Thyroid gland (tissue), 4 donors: ENCODE results near the gene GPC5. TPM values are rescaled to one million over a fixed set of nuclear protein-coding genes. Genes with fewer than 3 reads are reported as not detected.

ENCODE experiments used
- DNase-seq, 2 donors: peaks; one replicate each; pipeline ENCODE4 v3.0.0-alpha.2; 2019
- H3K27ac ChIP-seq, 3 donors: fragments of 200-600 bp; sonication (generic); 1 replicate in 2 of 3; 2 replicates in 1 of 3; pipeline ENCODE4 v1.5.1; 2016 to 2019; ENCODE audit warnings: mild to moderate bottlenecking in 1 of 3, moderate library complexity in 1 of 3
- H3K27me3 ChIP-seq: fragments of 200-600 bp; sonication (generic); one replicate; pipeline ENCODE4 v1.5.1; 2019
- H3K36me3 ChIP-seq, 2 donors: fragments of 200-600 bp; sonication (generic); one replicate each; pipeline ENCODE4 v1.5.1; 2016 to 2019
- H3K4me1 ChIP-seq, 2 donors: fragments of 200-600 bp; sonication (generic); one replicate each; pipeline ENCODE4 v1.5.1; 2017 to 2019
- H3K4me3 ChIP-seq, 3 donors: fragments of 200-600 bp; sonication (generic); replicated peaks in 1 of 3; 1 replicate in 2 of 3; 2 replicates in 1 of 3; pipeline ENCODE4 v1.5.1; 2016; ENCODE audit warnings: mild to moderate bottlenecking in 1 of 3
- H3K9me3 ChIP-seq: fragments of 200-600 bp; sonication (generic); one replicate; pipeline ENCODE4 v1.5.1; 2017
- CTCF ChIP-seq, 6 experiments: fragments of 200-600 bp in 3 of 6; fragments of 450-650 bp in 3 of 6; sonication (generic) in 3 of 6; IDR thresholded peaks; one replicate each; pipeline ENCODE4 v1.5.1; 2016 to 2019; ENCODE audit warnings: antibody characterized with exemption in 6 of 6, mild to moderate bottlenecking in 2 of 6, inconsistent platforms in 1 of 6, moderate library complexity in 1 of 6
- POLR2A ChIP-seq, 2 donors: fragments of 450-650 bp; IDR thresholded peaks; one replicate each; pipeline ENCODE4 v1.6.1; 2017; ENCODE audit warnings: antibody characterized with exemption in 2 of 2, mild to moderate bottlenecking in 2 of 2, moderate library complexity in 1 of 2
- WGBS, 2 donors: methylation state at CpG; one replicate each; pipeline ENCODE4 v1.1.5; 2017; 5-methylcytosine and 5-hydroxymethylcytosine counted together
- intact Hi-C: fragments of 100-400 bp; cut with DNase I; formaldehyde crosslinking; loops from one replicate; pipeline ENCODE4 v1.15.1; 2023
- total RNA-seq, 4 donors: library from RNA; depleted of rRNA; stranded (reverse); fragments of >200 nt; gene quantifications; one replicate each; pipeline ENCODE4 v1.2.3, GENCODE V29; 2016

The GPC5 gene
- total RNA-seq, 4 donors from 2014 or later: 0.67 to 2.3 (median 1.3) TPM

- no peaks in the 10 kb centered on the region for H3K36me3 ChIP-seq
- intact Hi-C loops: no loop called here
- no peak overlapping the region for H3K4me3 ChIP-seq
- H3K27me3 ChIP-seq: no peaks in the 10 kb centered on the region
- TF ChIP-seq POLR2A (IDR thresholded peaks at IDR 0.05) (no peak), CTCF (IDR thresholded peaks at IDR 0.05) (no peak)
- no peaks in the 10 kb centered on the region for H3K9me3 ChIP-seq
- DNase-seq: no peak
- no peaks in the 10 kb centered on the region for H3K4me1 ChIP-seq
- H3K27ac ChIP-seq: no peak overlapping the region
Observed at GRCh38 chr13:92054389-92054788, 656.0 kb downstream of the GPC5 start.

GRCh38 chr13:92074658-92075057, 676.2 kb downstream of the GPC5 start:
- peak; percentile 8 to 29 for DNase-seq
- H3K4me1 ChIP-seq: no peaks in the 10 kb centered on the region
- H3K4me3 ChIP-seq: no peak overlapping the region
- intact Hi-C loops: no loop called here
- H3K27ac ChIP-seq: no peak overlapping the region
- 51 to 59% methylated on average over 4 of the region's 4 CpGs for WGBS, 2 donors
- H3K36me3 ChIP-seq: no peaks in the 10 kb centered on the region
- peak in 2 of 6 experiments; percentile 15 to 45 for TF ChIP-seq CTCF (IDR thresholded peaks at IDR 0.05)
- no peak for TF ChIP-seq POLR2A (IDR thresholded peaks at IDR 0.05)
- no peaks in the 10 kb centered on the region for H3K27me3 ChIP-seq
- H3K9me3 ChIP-seq: no peaks in the 10 kb centered on the region

- no peak overlapping the region for H3K4me3 ChIP-seq
- no peaks in the 10 kb centered on the region for H3K27me3 ChIP-seq
- DNase-seq: no peak
- intact Hi-C loops: no loop called here
- WGBS, 2 donors: 82 to 84% methylated on average over 4 of the region's 4 CpGs
- H3K36me3 ChIP-seq: no peaks in the 10 kb centered on the region
- no peaks in the 10 kb centered on the region for H3K4me1 ChIP-seq
- H3K9me3 ChIP-seq: no peaks in the 10 kb centered on the region
- TF ChIP-seq POLR2A (IDR thresholded peaks at IDR 0.05): no peak
- TF ChIP-seq CTCF (IDR thresholded peaks at IDR 0.05): no peak
- no peak overlapping the region for H3K27ac ChIP-seq
Observed at GRCh38 chr13:92097337-92097903, 699.0 kb downstream of the GPC5 start.

- Histone ChIP-seq H3K4me3 (no peak overlapping the region), H3K27me3 (no peaks in the 10 kb centered on the region), H3K4me1 (peaks cover 10 to 13% of the 10 kb centered on the region in 2 donors), H3K27ac (no peak overlapping the region), H3K9me3 (no peaks in the 10 kb centered on the region), H3K36me3 (no peaks in the 10 kb centered on the region)
- intact Hi-C loops: no loop called here
- TF ChIP-seq POLR2A (IDR thresholded peaks at IDR 0.05): no peak
- TF ChIP-seq CTCF (IDR thresholded peaks at IDR 0.05): no peak
- no peak for DNase-seq
Observed at GRCh38 chr13:92101801-92102200, 703.4 kb downstream of the GPC5 start.

- intact Hi-C loops: no loop called here
- no peak overlapping the region for H3K4me3 ChIP-seq
- H3K36me3 ChIP-seq: no peaks in the 10 kb centered on the region
- DNase-seq: peak in 1 of 2 donors; percentile 25
- H3K9me3 ChIP-seq: no peaks in the 10 kb centered on the region
- WGBS, 2 donors: 18 to 29% methylated on average over 6 of the region's 6 CpGs
- H3K4me1 ChIP-seq: peaks cover 10 to 13% of the 10 kb centered on the region in 2 donors
- TF ChIP-seq CTCF (IDR thresholded peaks at IDR 0.05): no peak
- no peak for TF ChIP-seq POLR2A (IDR thresholded peaks at IDR 0.05)
- H3K27me3 ChIP-seq: no peaks in the 10 kb centered on the region
- peak overlapping the region in 2 of 3 donors; percentile 27 to 63 for H3K27ac ChIP-seq
Observed at GRCh38 chr13:92103689-92104153, 705.3 kb downstream of the GPC5 start.
